GM12878 (cell line): ENCODE results near the gene ZBED1. TPM values are rescaled to one million over a fixed set of nuclear protein-coding genes. Genes with fewer than 3 reads are reported as not detected.
A peak's percentile ranks its signal among the peaks of the same experiment; 100 is the strongest.

Source experiments
- ATAC-seq: fragments of 200-7000 bp; cut with Tn5 transposase; 3 replicates; pipeline ENCODE4 v1.9.1; 2020; ENCODE audit warnings: mild to moderate bottlenecking, moderate library complexity
- BruUV-seq: library from RNA; stranded (reverse); fragments of 400-500 nt; replicated peaks from 2 replicates; lab custom pipeline; 2021; lab: Mats Ljungman, UMichigan
- CTCF ChIA-PET: fragments of 300-600 bp; sonication (Branson Sonifier 250); formaldehyde crosslinking; extraction: SDS; loops from one replicate; lab custom pipeline; 2021; ENCODE audit warnings: inconsistent platforms; lab: Yijun Ruan, JAX
- POLR2A ChIA-PET: fragments of 350-600 bp; formaldehyde crosslinking; extraction: SDS; loops from one replicate; lab custom pipeline; 2021; ENCODE audit warnings: inconsistent platforms; lab: Charles Lee
- RAD21 ChIA-PET: fragments of 300-600 bp; sonication (Branson Sonifier 250); formaldehyde crosslinking; loops from one replicate; lab custom pipeline; 2023; ENCODE audit warnings: antibody characterized with exemption; ENCODE audit not compliant: unreplicated experiment; lab: Charles Lee
- SMC1A ChIA-PET: fragments of 300-600 bp; sonication (Branson Sonifier 250); formaldehyde crosslinking; loops from one replicate; lab custom pipeline; 2023; ENCODE audit not compliant: unreplicated experiment, uncharacterized antibody; lab: Charles Lee
- DNase-seq: peaks from one replicate; pipeline ENCODE4 v3.0.0-alpha.2; 2011; ENCODE audit warnings: low read depth, low spot score
- FAIRE-seq: peaks from 3 replicates; lab custom pipeline; 2011; peaks lifted over from hg19 to GRCh38; lab: Jason Lieb, UNC
- H2AFZ ChIP-seq: 2 replicates; pipeline ENCODE4 v1.6.0; 2011; ENCODE audit warnings: low read depth, low read length, control low read depth; ENCODE audit not compliant: control insufficient read depth
- H3K27ac ChIP-seq: 2 replicates; pipeline ENCODE4 v1.5.1; 2011; ENCODE audit warnings: control low read depth; ENCODE audit not compliant: control insufficient read depth, insufficient read depth
- H3K27me3 ChIP-seq, 2 experiments: replicated peaks in 1 of 2; 2 replicates each; pipeline versions ENCODE4 v1.6.0 to v1.6.1; 2011; ENCODE audit warnings: low read length in 1 of 2; ENCODE audit not compliant: control insufficient read depth in 2 of 2, insufficient read depth in 2 of 2
- H3K36me3 ChIP-seq, 2 experiments: 2 replicates each; pipeline ENCODE4 v1.5.1; 2011; ENCODE audit warnings: low read length in 1 of 2; ENCODE audit not compliant: control insufficient read depth in 2 of 2, insufficient read depth in 2 of 2
- H3K4me1 ChIP-seq: 2 replicates; pipeline ENCODE4 v1.6.1; 2011; ENCODE audit warnings: mild to moderate bottlenecking, low read length, moderate library complexity, mixed read lengths; ENCODE audit not compliant: control insufficient read depth, insufficient read depth
- H3K4me2 ChIP-seq: 2 replicates; pipeline ENCODE4 v1.6.0; 2011; ENCODE audit warnings: control low read depth; ENCODE audit not compliant: control insufficient read depth, insufficient read depth
- H3K4me3 ChIP-seq: fragments of 200-600 bp; sonication (generic); 2 replicates; pipeline ENCODE4 v1.5.1; 2016
- H3K79me2 ChIP-seq: 2 replicates; pipeline ENCODE4 v1.6.0; 2011; ENCODE audit warnings: low read length; ENCODE audit not compliant: control insufficient read depth, insufficient read depth
- H3K9ac ChIP-seq: 2 replicates; pipeline ENCODE4 v1.8.0; 2011; ENCODE audit warnings: low read length, control low read depth, mixed read lengths; ENCODE audit not compliant: control insufficient read depth, insufficient read depth
- H3K9me3 ChIP-seq: replicated peaks from 3 replicates; pipeline ENCODE4 v1.5.1; 2011; ENCODE audit warnings: mild to moderate bottlenecking, low read length; ENCODE audit not compliant: control insufficient read depth, insufficient read depth
- H4K20me1 ChIP-seq: 2 replicates; pipeline ENCODE4 v1.6.0; 2011; ENCODE audit not compliant: control insufficient read depth, insufficient read depth
- BHLHE40 ChIP-seq, 2 experiments: fragments of 450-650 bp in 1 of 2; IDR thresholded peaks; 2 replicates each; pipeline ENCODE4 v1.6.1; 2011 to 2017; ENCODE audit warnings: low read depth in 2 of 2, borderline replicate concordance in 1 of 2, improper control_type of control experiment in 1 of 2, low read length in 1 of 2, mild to moderate bottlenecking in 1 of 2
- HSF1 ChIP-seq: fragments of 150-350 bp; IDR thresholded peaks from 2 replicates; pipeline ENCODE4 v1.6.1; 2014; ENCODE audit warnings: mild to moderate bottlenecking, low read depth, low read length
- MLLT1 ChIP-seq: fragments of 450-650 bp; IDR thresholded peaks from 2 replicates; pipeline ENCODE4 v1.6.1; 2016; ENCODE audit warnings: mild to moderate bottlenecking
- RAD51 ChIP-seq: fragments of 450-650 bp; IDR thresholded peaks from 2 replicates; pipeline ENCODE4 v1.6.1; 2016; ENCODE audit warnings: moderate library complexity, mild to moderate bottlenecking, inconsistent platforms
- RBBP5 ChIP-seq: fragments of 200-600 bp; sonication (generic); conservative IDR thresholded peaks from 2 replicates; pipeline ENCODE4 v1.6.1; 2016
- SMAD5 ChIP-seq: IDR thresholded peaks from 2 replicates; pipeline ENCODE4 v1.6.1; 2016; ENCODE audit warnings: antibody characterized with exemption, low read depth
- ZBTB40 ChIP-seq: fragments of 450-650 bp; IDR thresholded peaks from 2 replicates; pipeline ENCODE4 v1.6.1; 2016; ENCODE audit warnings: mild to moderate bottlenecking, moderate library complexity, borderline replicate concordance
- WGBS: methylation state at CpG from one replicate; pipeline ENCODE4 v1.1.6; 2016; ENCODE audit warnings: low lambda C conversion rate; ENCODE audit not compliant: insufficient replicate concordance, insufficient coverage; ENCODE audit errors: missing lambda C conversion rate; 5-methylcytosine and 5-hydroxymethylcytosine counted together
- in situ Hi-C: fragments of 300-500 bp; cut with MboI; formaldehyde crosslinking; loops from 9 replicates; pipeline ENCODE4 v1.14.3; 2018; ENCODE audit warnings: mixed read lengths
- intact Hi-C: fragments of 100-400 bp; cut with micrococcal nuclease; formaldehyde crosslinking; loops from one replicate; pipeline ENCODE4 v1.14.2; 2022; ENCODE audit not compliant: unreplicated experiment
- polyA plus RNA-seq, 11 experiments: library from polyadenylated mRNA; depleted of rRNA in 4 of 11; unstranded in 6 of 11; stranded (reverse) in 5 of 11; fragments of >200 nt; fragmentation: Nextera tagmentation in 4 of 11; fragmentation: Illumina TruSeq in 1 of 11; extraction: Ambion mirVana in 4 of 11; extraction: Trizol in 1 of 11; gene quantifications; 1 replicate in 1 of 11; 2 replicates in 10 of 11; pipeline versions ENCODE4 v1.2.1 to v1.2.3, GENCODE V29; 2011 to 2016; ENCODE audit warnings: inconsistent platforms in 2 of 11, missing spikeins in 2 of 11, low read depth in 1 of 11
- total RNA-seq, 4 experiments: library from RNA; depleted of rRNA in 3 of 4; stranded (reverse); fragments of >200 nt in 3 of 4; fragmentation: Illumina TruSeq in 1 of 4; extraction: Trizol in 1 of 4; gene quantifications; 2 replicates each; pipeline versions ENCODE4 v1.2.1 to v1.2.3, GENCODE V29; 2013 to 2021

ZBED1 gene
- total and polyA plus RNA-seq, 10 of the 15 experiments (the other 5 are each of a cell fraction or from before 2014, with no cell fraction given), result 1.9 to 75.5 (median 40.5) TPM

GRCh38 chrX:2497961-2498780 lies 2.6 kb downstream of the ZBED1 start:
- Histone ChIP-seq H3K27ac (peak overlapping the region; percentile 88), H3K79me2 (peaks cover 55% of the 10 kb centered on the region), H3K4me3 (peak overlapping the region; percentile 90), H3K4me1 (peaks cover 15% of the 10 kb centered on the region), H3K9me3 (no peaks in the 10 kb centered on the region; the same call in 2 of the 3 replicates), H2AFZ (no peak overlapping the region), H3K9ac (peak overlapping the region; percentile 94), H4K20me1 (no peaks in the 10 kb centered on the region), H3K4me2 (peak overlapping the region; percentile 86), H3K36me3 (peaks cover 3 to 6% of the 10 kb centered on the region in 2 experiments; a peak in 2 of 4 replicates), H3K27me3 (no peaks in the 10 kb centered on the region)
- ChIA-PET POLR2A (no interaction called here), CTCF (no interaction called here), RAD21 (no interaction called here), SMC1A (no interaction called here)
- in situ Hi-C loops (no loop called here), intact Hi-C loops (loop anchor here (2.0 to 5.0 kb wide), 2 partner anchors 89 to 836 kb away; no protein-coding TSS in a partner anchor)
- DNase-seq (no peak), ATAC-seq (peak; percentile 17), FAIRE-seq (no peak)
- WGBS, result 94% methylated on average over 11 of the region's 11 CpGs
- no peak for TF ChIP-seq ZBTB40
- no peak for TF ChIP-seq SMAD5
- TF ChIP-seq HSF1, result no peak
- TF ChIP-seq RAD51, result peak; percentile 76; the same call in 1 of the 2 replicates
- no peak for TF ChIP-seq RBBP5
- TF ChIP-seq BHLHE40 (IDR thresholded peaks at IDR 0.05; ENCODE audit: borderline replicate concordance in 1 of 2, low read depth in 2 of 2, low read length in 1 of 2), result peak in 1 of 2 experiments; percentile 40; a peak in 1 of 4 replicates
- TF ChIP-seq MLLT1, result peak; percentile 76
- no TSS peak for BruUV-seq
